HepG2 (cell line): ENCODE results near the gene ASXL1. TPM values are rescaled to one million over a fixed set of nuclear protein-coding genes. Genes with fewer than 3 reads are reported as not detected.

ENCODE experiments used
- ATAC-seq: fragments of 200-7000 bp; cut with Tn5 transposase; 3 replicates; pipeline ENCODE4 v1.9.1; 2020; ENCODE audit warnings: mild to moderate bottlenecking, moderate library complexity
- BruUV-seq: library from RNA; stranded (reverse); fragments of 400-500 nt; replicated peaks from 2 replicates; lab custom pipeline; 2021; lab: Mats Ljungman, UMichigan
- CTCF ChIA-PET: fragments of 300-600 bp; formaldehyde crosslinking; extraction: SDS; loops from one replicate; lab custom pipeline; 2021; ENCODE audit warnings: low total read pairs, inconsistent platforms, low intra/inter-chr PET ratio; lab: Yijun Ruan, JAX
- POLR2A ChIA-PET: fragments of 350-600 bp; sonication (Branson Sonifier 250); formaldehyde crosslinking; loops from one replicate; lab custom pipeline; 2020; ENCODE audit warnings: antibody characterized with exemption, inconsistent platforms; lab: Yijun Ruan, JAX
- DNase-seq: peaks from one replicate; pipeline ENCODE4 v3.0.0-alpha.2; 2015; ENCODE audit warnings: low spot score
- FAIRE-seq: peaks from 3 replicates; lab custom pipeline; 2011; peaks lifted over from hg19 to GRCh38; lab: Jason Lieb, UNC
- H2AFZ ChIP-seq: one replicate; pipeline ENCODE4 v1.6.1; 2011; ENCODE audit warnings: low read length, inconsistent platforms
- H3K27ac ChIP-seq: fragments of 300-600 bp; 3 replicates; pipeline ENCODE4 v1.8.0; 2011; ENCODE audit warnings: mixed run types, mild to moderate bottlenecking, mixed read lengths, low read length, inconsistent platforms; ENCODE audit not compliant: insufficient read depth; ENCODE audit errors: extremely low read length
- H3K27me3 ChIP-seq, 2 experiments: fragments of 200-600 bp in 1 of 2; 2 replicates in 1 of 2; 3 replicates in 1 of 2; pipeline versions ENCODE4 v1.6.0 to v1.8.0; 2011; ENCODE audit warnings: low read length in 2 of 2, mild to moderate bottlenecking in 2 of 2, moderate library complexity in 2 of 2, inconsistent platforms in 1 of 2; ENCODE audit not compliant: insufficient read depth in 2 of 2, control insufficient read depth in 1 of 2
- H3K36me3 ChIP-seq, 2 experiments: fragments of 200-600 bp in 1 of 2; replicated peaks in 1 of 2; 2 replicates in 1 of 2; 3 replicates in 1 of 2; pipeline versions ENCODE4 v1.5.1 to v1.8.0; 2011; ENCODE audit warnings: low read length in 2 of 2, inconsistent platforms in 1 of 2; ENCODE audit not compliant: insufficient read depth in 2 of 2, control insufficient read depth in 1 of 2
- H3K4me1 ChIP-seq: 2 replicates; pipeline ENCODE4 v1.5.1; 2012; ENCODE audit warnings: low read length, inconsistent platforms; ENCODE audit not compliant: insufficient read depth
- H3K4me2 ChIP-seq: 2 replicates; pipeline ENCODE4 v1.6.0; 2011; ENCODE audit warnings: low read depth, low read length, inconsistent platforms
- H3K4me3 ChIP-seq, 3 experiments: fragments of 200-600 bp in 1 of 3; sonication (generic), shearing (Covaris generic) in 1 of 3; replicated peaks in 1 of 3; 2 replicates each; pipeline ENCODE4 v1.5.1; 2011 to 2016; ENCODE audit warnings: low read length in 3 of 3, inconsistent platforms in 2 of 3, low read depth in 2 of 3, mild to moderate bottlenecking in 2 of 3, control low read depth in 1 of 3, mixed read lengths in 1 of 3; ENCODE audit not compliant: insufficient read depth in 1 of 3
- H3K79me2 ChIP-seq: one replicate; pipeline ENCODE4 v1.6.1; 2011; ENCODE audit warnings: low read length, inconsistent platforms; ENCODE audit not compliant: insufficient read depth
- H3K9ac ChIP-seq: 2 replicates; pipeline ENCODE4 v1.6.0; 2011; ENCODE audit warnings: mild to moderate bottlenecking, low read depth, low read length, inconsistent platforms; ENCODE audit not compliant: insufficient read depth
- H3K9me3 ChIP-seq: 2 replicates; pipeline ENCODE4 v1.5.1; 2012; ENCODE audit warnings: mild to moderate bottlenecking, low read length
- H4K20me1 ChIP-seq: 2 replicates; pipeline ENCODE4 v1.6.0; 2011; ENCODE audit warnings: inconsistent platforms, mild to moderate bottlenecking, low read length, moderate library complexity; ENCODE audit not compliant: insufficient read depth
- BCL6 ChIP-seq: IDR thresholded peaks from 2 replicates; pipeline ENCODE4 v1.6.1; 2016; ENCODE audit warnings: missing genetic modification reagents, missing compliant biosample characterization
- EP300 ChIP-seq, 3 experiments: sonication (generic) in 1 of 3; formaldehyde crosslinking in 1 of 3; IDR thresholded peaks; 2 replicates each; pipeline versions ENCODE4 v1.5.1 to v1.6.1; 2011 to 2020; ENCODE audit warnings: low read depth in 2 of 3, low read length in 2 of 3, borderline replicate concordance in 1 of 3, improper control_type of control experiment in 1 of 3, mild to moderate bottlenecking in 1 of 3, missing genetic modification reagents in 1 of 3, moderate library complexity in 1 of 3
- KLF13 ChIP-seq: sonication (generic); formaldehyde crosslinking; IDR thresholded peaks from 2 replicates; pipeline ENCODE4 v1.4.0; 2020; ENCODE audit warnings: mild to moderate bottlenecking, missing genetic modification reagents
- RCOR2 ChIP-seq: IDR thresholded peaks from 2 replicates; pipeline ENCODE4 v1.6.1; 2016; ENCODE audit warnings: missing biosample characterization, missing genetic modification reagents
- RFXANK ChIP-seq: IDR thresholded peaks from 2 replicates; pipeline ENCODE4 v1.6.1; 2016
- SATB2 ChIP-seq: sonication (generic); formaldehyde crosslinking; IDR thresholded peaks from 2 replicates; pipeline ENCODE4 v1.5.0; 2020; ENCODE audit warnings: missing genetic modification reagents
- SOX5 ChIP-seq: IDR thresholded peaks from 2 replicates; pipeline ENCODE4 v1.6.1; 2016; ENCODE audit warnings: borderline replicate concordance
- SP1 ChIP-seq, 2 experiments: fragments of 450-650 bp in 1 of 2; sonication (generic) in 1 of 2; formaldehyde crosslinking in 1 of 2; IDR thresholded peaks; 2 replicates each; pipeline versions ENCODE4 v1.4.0 to v1.6.1; 2016 to 2020; ENCODE audit warnings: missing genetic modification reagents in 1 of 2
- TFE3 ChIP-seq: IDR thresholded peaks from 2 replicates; pipeline ENCODE4 v1.6.1; 2016
- ZC3H4 ChIP-seq: sonication (generic); formaldehyde crosslinking; IDR thresholded peaks from 2 replicates; pipeline ENCODE4 v1.4.0; 2020; ENCODE audit warnings: missing genetic modification reagents, borderline replicate concordance
- ZMYM3 ChIP-seq: sonication (generic); formaldehyde crosslinking; IDR thresholded peaks from 2 replicates; pipeline ENCODE4 v1.5.1; 2020; ENCODE audit warnings: mild to moderate bottlenecking, missing genetic modification reagents
- ZNF275 ChIP-seq: sonication (generic); formaldehyde crosslinking; IDR thresholded peaks from 2 replicates; pipeline ENCODE4 v1.8.0; 2022; ENCODE audit warnings: missing genetic modification reagents, mild to moderate bottlenecking, inconsistent platforms, borderline replicate concordance
- ZNF619 ChIP-seq: sonication (generic); formaldehyde crosslinking; IDR thresholded peaks from 2 replicates; pipeline ENCODE4 v1.4.0; 2020; ENCODE audit warnings: mild to moderate bottlenecking, missing genetic modification reagents
- ZNF800 ChIP-seq: sonication (generic); formaldehyde crosslinking; IDR thresholded peaks from 2 replicates; pipeline ENCODE4 v1.4.0; 2020; ENCODE audit warnings: missing genetic modification reagents
- ZSCAN25 ChIP-seq: sonication (generic); formaldehyde crosslinking; IDR thresholded peaks from 2 replicates; pipeline ENCODE4 v1.8.0; 2022; ENCODE audit warnings: mild to moderate bottlenecking, missing genetic modification reagents
- WGBS: methylation state at CpG from one replicate; pipeline ENCODE4 v1.1.6; 2017; ENCODE audit warnings: low lambda C conversion rate; 5-methylcytosine and 5-hydroxymethylcytosine counted together
- in situ Hi-C: cut with HindIII; loops from 2 replicates; pipeline ENCODE4 v1.10.0; 2017; ENCODE audit warnings: low pct_unique_long_range_greater_than_20kb; ENCODE audit not compliant: extremely low pct_ligation_motif_present
- intact Hi-C: fragments of 100-400 bp; cut with micrococcal nuclease; formaldehyde crosslinking; loops from one replicate; pipeline ENCODE4 v1.10.0; 2022; ENCODE audit not compliant: unreplicated experiment
- polyA plus RNA-seq, 8 experiments: library from polyadenylated mRNA; depleted of rRNA in 3 of 8; stranded (reverse) in 7 of 8; unstranded in 1 of 8; fragments of >200 nt; fragmentation: Illumina TruSeq in 4 of 8; extraction: Trizol in 4 of 8; gene quantifications; 2 replicates each; pipeline versions ENCODE4 v1.2.1 to v1.2.3, GENCODE V29; 2011 to 2016; ENCODE audit warnings: low read depth in 4 of 8, missing spikeins in 1 of 8, mixed read lengths in 1 of 8; ENCODE audit not compliant: insufficient read depth in 1 of 8
- total RNA-seq, 5 experiments: library from RNA; depleted of rRNA; stranded (reverse); fragments of >200 nt; fragmentation: Illumina TruSeq; extraction: Trizol; gene quantifications; 2 replicates each; pipeline ENCODE4 v1.2.3, GENCODE V29; 2016; ENCODE audit warnings: low read depth in 1 of 5

The ASXL1 gene
- total and polyA plus RNA-seq, 2 of the 13 experiments (the other 11 are each of a cell fraction or from before 2014, with no cell fraction given) = 62.1 to 74.8 TPM

- TF ChIP-seq RFXANK (peak; percentile 96), SOX5 (CRISPR knock-in tag) (peak; percentile 76), TFE3 (CRISPR knock-in tag) (peak; percentile 63), ZNF275 (CRISPR knock-in tag) (peak; percentile 99), SP1 (IDR thresholded peaks at IDR 0.05) (peak; percentile 99), SP1 (CRISPR knock-in tag; IDR thresholded peaks at IDR 0.05) (peak; percentile 96)
These were observed at the start of gene ASXL1 (continued) for GRCh38 chr20:32357869-32358631.

GRCh38 chr20:32312718-32313424 is 45.3 kb upstream of the ASXL1 start:
- H3K9me3 ChIP-seq = no peaks in the 10 kb centered on the region
- FAIRE-seq (peak; percentile 70), ATAC-seq (peak; percentile 94), DNase-seq (peak; percentile 71)
- H3K4me2 ChIP-seq = peak overlapping the region; percentile 5; the same call in 1 of the 2 replicates
- no peaks in the 10 kb centered on the region for H3K27me3 ChIP-seq
- H3K27ac ChIP-seq = peak overlapping the region; percentile 22
- no peak overlapping the region for H2AFZ ChIP-seq
- BruUV-seq = no TSS peak
- H3K4me1 ChIP-seq = peaks cover 36% of the 10 kb centered on the region
- no peaks in the 10 kb centered on the region for H3K79me2 ChIP-seq
- H3K9ac ChIP-seq = no peak overlapping the region
- H3K36me3 ChIP-seq = peaks cover 15 to 46% of the 10 kb centered on the region in 2 experiments
- CTCF ChIA-PET = no interaction called here
- no peaks in the 10 kb centered on the region for H4K20me1 ChIP-seq
- in situ Hi-C loops = no loop called here
- intact Hi-C loops = no loop called here
- H3K4me3 ChIP-seq = no peak overlapping the region
- POLR2A ChIA-PET = interaction anchor here (0.9 to 1.8 kb wide), 3 partner anchors 11 to 23 kb away, joined by 3 to 24 read pairs (median 4); no protein-coding TSS in a partner anchor
- 61% methylated on average over 3 of the region's 3 CpGs for WGBS
- TF ChIP-seq ZMYM3 (peak; percentile 54; the same call in 1 of the 2 replicates), ZNF619 (no peak), ZSCAN25 (peak; percentile 58; the same call in 1 of the 2 replicates), SATB2 (CRISPR knock-in tag) (no peak), KLF13 (no peak), ZC3H4 (no peak), ZNF800 (no peak), BCL6 (peak; percentile 57; the same call in 1 of the 2 replicates), EP300 (IDR thresholded peaks at IDR 0.05; ENCODE audit: low read depth in 2 of 2, low read length in 2 of 2) (peak in 1 of 2 experiments; percentile 36; a peak in 1 of 4 replicates), EP300 (CRISPR knock-in tag; IDR thresholded peaks at IDR 0.05; ENCODE audit: borderline replicate concordance) (no peak), RCOR2 (CRISPR knock-in tag) (peak; percentile 70)
